ENCODE results near the gene PANK1. TPM values are rescaled to one million over a fixed set of nuclear protein-coding genes. Genes with fewer than 3 reads are reported as not detected.

The PANK1 gene
- polyA plus RNA-seq, 2 donors, result 1.5 to 2.6 TPM

DNA sequence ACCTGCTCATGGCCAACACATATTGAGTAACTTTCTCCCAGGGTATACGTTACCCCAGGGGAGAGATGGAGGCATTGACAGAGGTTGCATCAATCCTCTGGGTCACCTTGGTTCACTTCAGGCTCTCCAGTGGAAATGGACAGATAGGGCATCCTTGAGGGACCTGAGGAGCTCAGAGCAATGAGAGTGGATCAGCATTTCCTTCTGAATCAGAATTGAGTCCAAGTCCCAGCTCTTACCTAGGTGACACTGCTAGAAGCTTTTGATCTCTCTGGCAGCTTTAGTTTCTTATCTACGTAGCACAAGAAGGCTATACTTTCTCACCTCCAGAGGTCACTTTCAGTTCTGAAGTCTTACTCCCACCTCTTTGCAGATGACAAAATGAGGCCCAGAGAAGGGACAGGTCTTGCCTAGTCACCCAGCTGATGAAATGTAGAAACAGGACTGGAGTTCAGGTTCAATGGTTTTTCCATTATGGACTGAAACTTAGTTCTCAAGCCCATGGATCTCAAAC, 35.2 kb downstream of the PANK1 start:
- 11 to 42% methylated on average over 2 of the region's 2 CpGs for WGBS, 2 donors

GRCh38 chr10:89604200-89604599, 40.8 kb downstream of the PANK1 start:
- H3K4me1 ChIP-seq (ENCODE audit: control insufficient read depth in 2 of 2, insufficient read depth in 2 of 2, low read length in 1 of 2), result no peaks in the 10 kb centered on the region

More for the DNA sequence above, 35.2 kb downstream of the PANK1 start:
- H3K36me3 ChIP-seq (ENCODE audit: control insufficient read depth in 2 of 2, insufficient read depth in 2 of 2, low read length in 1 of 2), result no peaks in the 10 kb centered on the region
- H3K27me3 ChIP-seq (ENCODE audit: control insufficient read depth in 1 of 2, insufficient read depth in 2 of 2, low read length in 2 of 2), result no peaks in the 10 kb centered on the region
- no peak overlapping the region for H3K4me3 ChIP-seq (ENCODE audit: low read depth in 1 of 2, low read length in 2 of 2)
- no peaks in the 10 kb centered on the region for H3K4me1 ChIP-seq (ENCODE audit: control insufficient read depth in 2 of 2, insufficient read depth in 2 of 2, low read length in 1 of 2)
- no peak overlapping the region for H3K27ac ChIP-seq (ENCODE audit: low read depth in 2 of 2, low read length in 1 of 2)
- H3K9me3 ChIP-seq (ENCODE audit: control insufficient read depth in 2 of 2, insufficient read depth in 1 of 2, low read depth in 1 of 2, low read length in 1 of 2), result no peaks in the 10 kb centered on the region

GRCh38 chr10:89602919-89603318, 42.1 kb downstream of the PANK1 start:
- H3K4me1 ChIP-seq (ENCODE audit: control insufficient read depth in 2 of 2, insufficient read depth in 2 of 2, low read length in 1 of 2), result no peaks in the 10 kb centered on the region
- no peaks in the 10 kb centered on the region for H3K9me3 ChIP-seq (ENCODE audit: control insufficient read depth in 2 of 2, insufficient read depth in 1 of 2, low read depth in 1 of 2, low read length in 1 of 2)
- H3K27me3 ChIP-seq (ENCODE audit: control insufficient read depth in 1 of 2, insufficient read depth in 2 of 2, low read length in 2 of 2), result no peaks in the 10 kb centered on the region
- no peak overlapping the region for H3K27ac ChIP-seq (ENCODE audit: low read depth in 2 of 2, low read length in 1 of 2)
- no peaks in the 10 kb centered on the region for H3K36me3 ChIP-seq (ENCODE audit: control insufficient read depth in 2 of 2, insufficient read depth in 2 of 2, low read length in 1 of 2)
- WGBS, 2 donors, result 74 to 97% methylated on average over 2 of the region's 2 CpGs
- no peak overlapping the region for H3K4me3 ChIP-seq (ENCODE audit: low read depth in 1 of 2, low read length in 2 of 2)

More at GRCh38 chr10:89604200-89604599, 40.8 kb downstream of the PANK1 start:
- Histone ChIP-seq H3K9me3 (ENCODE audit: control insufficient read depth in 2 of 2, insufficient read depth in 1 of 2, low read depth in 1 of 2, low read length in 1 of 2) (no peaks in the 10 kb centered on the region), H3K27ac (ENCODE audit: low read depth in 2 of 2, low read length in 1 of 2) (no peak overlapping the region), H3K4me3 (ENCODE audit: low read depth in 1 of 2, low read length in 2 of 2) (no peak overlapping the region), H3K36me3 (ENCODE audit: control insufficient read depth in 2 of 2, insufficient read depth in 2 of 2, low read length in 1 of 2) (no peaks in the 10 kb centered on the region), H3K27me3 (ENCODE audit: control insufficient read depth in 1 of 2, insufficient read depth in 2 of 2, low read length in 2 of 2) (no peaks in the 10 kb centered on the region)
- 83 to 88% methylated on average over 5 of the region's 5 CpGs for WGBS, 2 donors

GRCh38 chr10:89601728-89602361, 43.2 kb downstream of the PANK1 start:
- Histone ChIP-seq H3K4me3 (ENCODE audit: low read depth in 1 of 2, low read length in 2 of 2) (no peak overlapping the region), H3K4me1 (ENCODE audit: control insufficient read depth in 2 of 2, insufficient read depth in 2 of 2, low read length in 1 of 2) (no peaks in the 10 kb centered on the region), H3K36me3 (ENCODE audit: control insufficient read depth in 2 of 2, insufficient read depth in 2 of 2, low read length in 1 of 2) (no peaks in the 10 kb centered on the region), H3K27me3 (ENCODE audit: control insufficient read depth in 1 of 2, insufficient read depth in 2 of 2, low read length in 2 of 2) (no peaks in the 10 kb centered on the region), H3K9me3 (ENCODE audit: control insufficient read depth in 2 of 2, insufficient read depth in 1 of 2, low read depth in 1 of 2, low read length in 1 of 2) (no peaks in the 10 kb centered on the region), H3K27ac (ENCODE audit: low read depth in 2 of 2, low read length in 1 of 2) (no peak overlapping the region)
- 73 to 88% methylated on average over 2 of the region's 2 CpGs for WGBS, 2 donors

DNA sequence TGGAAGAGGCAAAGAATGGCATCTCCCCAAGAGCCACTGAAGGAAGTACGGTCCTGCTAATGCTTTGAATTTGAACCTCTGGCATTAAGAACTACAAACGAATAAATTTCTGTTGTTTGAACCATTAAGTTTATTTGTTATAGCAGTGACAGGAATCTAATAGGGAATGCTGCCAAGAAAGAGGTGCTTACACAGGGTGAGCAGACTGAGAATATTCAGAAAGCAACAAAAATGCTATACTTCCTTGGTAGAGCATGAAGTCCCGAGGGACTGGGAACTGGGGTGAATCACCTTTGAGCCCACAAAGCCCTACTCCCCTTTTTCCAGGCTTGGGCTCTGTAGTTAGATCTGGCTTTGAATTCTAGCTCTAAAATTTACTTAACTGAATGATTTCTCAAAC, 45.0 kb downstream of the PANK1 start:
- no peaks in the 10 kb centered on the region for H3K27me3 ChIP-seq (ENCODE audit: control insufficient read depth in 1 of 2, insufficient read depth in 2 of 2, low read length in 2 of 2)
- no peaks in the 10 kb centered on the region for H3K4me1 ChIP-seq (ENCODE audit: control insufficient read depth in 2 of 2, insufficient read depth in 2 of 2, low read length in 1 of 2)
- 76 to 81% methylated on average over 3 of the region's 3 CpGs for WGBS, 2 donors
- H3K9me3 ChIP-seq (ENCODE audit: control insufficient read depth in 2 of 2, insufficient read depth in 1 of 2, low read depth in 1 of 2, low read length in 1 of 2), result no peaks in the 10 kb centered on the region
- H3K27ac ChIP-seq (ENCODE audit: low read depth in 2 of 2, low read length in 1 of 2), result no peak overlapping the region
- H3K36me3 ChIP-seq (ENCODE audit: control insufficient read depth in 2 of 2, insufficient read depth in 2 of 2, low read length in 1 of 2), result no peaks in the 10 kb centered on the region
- H3K4me3 ChIP-seq (ENCODE audit: low read depth in 1 of 2, low read length in 2 of 2), result no peak overlapping the region

GRCh38 chr10:89593043-89593442, 52.0 kb downstream of the PANK1 start:
- H3K4me3 ChIP-seq (ENCODE audit: low read depth in 1 of 2, low read length in 2 of 2), result no peak overlapping the region
- peaks cover 0 to 2% of the 10 kb centered on the region in 2 donors for H3K36me3 ChIP-seq (ENCODE audit: control insufficient read depth in 2 of 2, insufficient read depth in 2 of 2, low read length in 1 of 2)
- H3K4me1 ChIP-seq (ENCODE audit: control insufficient read depth in 2 of 2, insufficient read depth in 2 of 2, low read length in 1 of 2), result no peaks in the 10 kb centered on the region
- no peaks in the 10 kb centered on the region for H3K9me3 ChIP-seq (ENCODE audit: control insufficient read depth in 2 of 2, insufficient read depth in 1 of 2, low read depth in 1 of 2, low read length in 1 of 2)
- H3K27me3 ChIP-seq (ENCODE audit: control insufficient read depth in 1 of 2, insufficient read depth in 2 of 2, low read length in 2 of 2), result no peaks in the 10 kb centered on the region
- no peak overlapping the region for H3K27ac ChIP-seq (ENCODE audit: low read depth in 2 of 2, low read length in 1 of 2)
- 91 to 93% methylated on average over 10 of the region's 10 CpGs for WGBS, 2 donors

DNA sequence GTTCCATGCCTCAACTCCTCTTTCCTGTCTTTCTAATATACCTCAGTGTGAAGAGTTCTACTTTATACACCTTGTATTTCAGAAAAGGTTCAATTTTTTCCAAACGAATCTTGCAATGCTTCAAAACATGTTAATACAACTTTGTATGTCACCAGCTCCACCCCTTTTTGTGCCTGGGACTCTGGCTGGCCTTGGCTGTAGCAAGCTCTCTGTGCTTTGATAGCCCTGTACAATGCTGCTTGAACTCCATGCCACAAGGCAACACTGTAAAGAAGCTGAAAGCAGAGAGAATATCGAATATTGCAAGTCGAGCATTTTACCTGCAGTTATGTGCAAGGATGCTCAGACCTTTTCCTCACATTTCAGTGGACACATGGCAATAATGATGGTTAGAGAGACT, 52.5 kb downstream of the PANK1 start:
- no peak overlapping the region for H3K27ac ChIP-seq (ENCODE audit: low read depth in 2 of 2, low read length in 1 of 2)
- no peaks in the 10 kb centered on the region for H3K27me3 ChIP-seq (ENCODE audit: control insufficient read depth in 1 of 2, insufficient read depth in 2 of 2, low read length in 2 of 2)
- WGBS, 2 donors, result 86 to 92% methylated on average over 3 of the region's 3 CpGs
- no peaks in the 10 kb centered on the region for H3K9me3 ChIP-seq (ENCODE audit: control insufficient read depth in 2 of 2, insufficient read depth in 1 of 2, low read depth in 1 of 2, low read length in 1 of 2)
- no peaks in the 10 kb centered on the region for H3K4me1 ChIP-seq (ENCODE audit: control insufficient read depth in 2 of 2, insufficient read depth in 2 of 2, low read length in 1 of 2)
- no peak overlapping the region for H3K4me3 ChIP-seq (ENCODE audit: low read depth in 1 of 2, low read length in 2 of 2)
- peaks cover 0 to 2% of the 10 kb centered on the region in 2 donors for H3K36me3 ChIP-seq (ENCODE audit: control insufficient read depth in 2 of 2, insufficient read depth in 2 of 2, low read length in 1 of 2)

- 83 to 84% methylated on average over 3 of the region's 3 CpGs for WGBS, 2 donors
- H3K36me3 ChIP-seq (ENCODE audit: control insufficient read depth in 2 of 2, insufficient read depth in 2 of 2, low read length in 1 of 2), result peaks cover 0 to 2% of the 10 kb centered on the region in 2 donors
- no peaks in the 10 kb centered on the region for H3K4me1 ChIP-seq (ENCODE audit: control insufficient read depth in 2 of 2, insufficient read depth in 2 of 2, low read length in 1 of 2)
- no peak overlapping the region for H3K27ac ChIP-seq (ENCODE audit: low read depth in 2 of 2, low read length in 1 of 2)
- H3K27me3 ChIP-seq (ENCODE audit: control insufficient read depth in 1 of 2, insufficient read depth in 2 of 2, low read length in 2 of 2), result no peaks in the 10 kb centered on the region
- H3K4me3 ChIP-seq (ENCODE audit: low read depth in 1 of 2, low read length in 2 of 2), result no peak overlapping the region
- H3K9me3 ChIP-seq (ENCODE audit: control insufficient read depth in 2 of 2, insufficient read depth in 1 of 2, low read depth in 1 of 2, low read length in 1 of 2), result no peaks in the 10 kb centered on the region
These were observed 53.2 kb downstream of the PANK1 start for GRCh38 chr10:89591796-89592271.

- WGBS, 2 donors, result 92 to 95% methylated on average over 5 of the region's 5 CpGs
- Histone ChIP-seq H3K27ac (ENCODE audit: low read depth in 2 of 2, low read length in 1 of 2) (no peak overlapping the region), H3K9me3 (ENCODE audit: control insufficient read depth in 2 of 2, insufficient read depth in 1 of 2, low read depth in 1 of 2, low read length in 1 of 2) (no peaks in the 10 kb centered on the region), H3K4me3 (ENCODE audit: low read depth in 1 of 2, low read length in 2 of 2) (no peak overlapping the region), H3K36me3 (ENCODE audit: control insufficient read depth in 2 of 2, insufficient read depth in 2 of 2, low read length in 1 of 2) (peaks cover 0 to 2% of the 10 kb centered on the region in 2 donors), H3K27me3 (ENCODE audit: control insufficient read depth in 1 of 2, insufficient read depth in 2 of 2, low read length in 2 of 2) (no peaks in the 10 kb centered on the region), H3K4me1 (ENCODE audit: control insufficient read depth in 2 of 2, insufficient read depth in 2 of 2, low read length in 1 of 2) (no peaks in the 10 kb centered on the region)
These were observed 53.8 kb downstream of the PANK1 start for GRCh38 chr10:89591111-89591795.
